ENCODE data around the gene UXT. TPM values are rescaled to one million over a fixed set of nuclear protein-coding genes. Genes with fewer than 3 reads are reported as not detected.
"Not testable (repeated sequence)": the region's sequence is repeated elsewhere in the genome, so short reads cannot be mapped to it uniquely, and the experiment has no call there.

UXT gene, protein sequence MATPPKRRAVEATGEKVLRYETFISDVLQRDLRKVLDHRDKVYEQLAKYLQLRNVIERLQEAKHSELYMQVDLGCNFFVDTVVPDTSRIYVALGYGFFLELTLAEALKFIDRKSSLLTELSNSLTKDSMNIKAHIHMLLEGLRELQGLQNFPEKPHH
- 95.1 TPM for total RNA-seq

GRCh38 chrX:47658684-47659420, at the start of gene UXT:
Gene UXT, minus strand, starts transcription at chrX:47659180. Its CDS starts 253 bp downstream, at chrX:47658927.
- DNase-seq (ENCODE audit: low spot score): peak; percentile 95

DNA sequence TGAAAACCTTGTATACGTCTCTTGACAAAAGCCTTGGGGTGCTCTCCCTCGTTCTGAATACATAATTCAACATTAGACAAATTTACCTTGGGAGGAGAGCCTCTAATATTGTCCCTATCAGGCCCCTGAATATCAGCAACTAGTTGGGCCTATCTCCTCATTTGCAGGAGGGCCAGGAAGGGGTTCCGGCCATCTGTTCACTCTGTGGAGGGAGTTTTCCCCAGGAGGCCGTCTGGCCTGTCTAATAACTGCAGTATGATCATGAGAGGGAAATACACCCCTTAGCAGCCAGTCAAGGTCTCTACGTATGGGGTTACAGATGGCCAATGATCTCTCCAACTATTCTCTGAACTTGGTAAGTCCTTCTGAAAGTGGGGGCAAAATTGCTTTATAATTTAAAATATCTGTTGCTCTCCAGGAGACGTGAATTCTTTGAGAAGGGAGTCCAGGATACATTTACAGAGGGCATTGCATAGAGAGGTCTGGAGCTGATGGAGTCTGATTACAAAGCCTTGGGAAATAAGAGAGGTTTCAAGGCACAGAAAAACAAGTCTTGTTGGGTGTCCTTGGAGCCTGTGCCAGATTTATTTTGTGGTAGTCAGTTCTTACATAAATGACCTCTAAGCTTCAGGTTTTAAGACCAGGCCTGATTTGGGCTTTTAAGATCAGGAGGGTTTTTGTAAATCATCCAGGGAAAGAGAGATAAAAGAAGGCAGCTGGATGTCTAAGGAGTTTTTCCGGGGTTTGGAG, 48.2 kb upstream of the UXT start:
- DNase-seq (ENCODE audit: low spot score): no peak

- DNase-seq (ENCODE audit: low spot score): no peak
Observed at GRCh38 chrX:47706575-47706974, 47.6 kb upstream of the UXT start.

DNA sequence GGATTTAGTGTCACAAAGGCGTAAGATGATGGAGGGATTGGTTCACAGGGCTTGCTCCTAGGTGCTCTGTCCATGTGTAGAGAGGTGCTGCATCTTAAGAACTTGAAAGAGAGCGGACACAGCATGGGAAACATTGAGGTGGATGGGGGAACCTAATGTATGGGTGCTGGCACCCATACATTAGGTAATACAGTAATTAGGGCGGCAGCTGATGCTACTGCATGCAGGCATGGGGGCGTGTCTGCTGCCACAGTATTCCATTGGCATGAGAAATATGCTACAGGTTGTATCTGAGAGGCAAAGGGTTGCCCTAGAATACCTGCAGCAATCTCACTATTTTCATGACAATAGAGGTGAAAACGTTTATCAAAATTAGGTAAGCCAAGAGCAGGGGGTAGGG, 45.8 kb upstream of the UXT start:
- DNase-seq (ENCODE audit: low spot score): no peak

DNA sequence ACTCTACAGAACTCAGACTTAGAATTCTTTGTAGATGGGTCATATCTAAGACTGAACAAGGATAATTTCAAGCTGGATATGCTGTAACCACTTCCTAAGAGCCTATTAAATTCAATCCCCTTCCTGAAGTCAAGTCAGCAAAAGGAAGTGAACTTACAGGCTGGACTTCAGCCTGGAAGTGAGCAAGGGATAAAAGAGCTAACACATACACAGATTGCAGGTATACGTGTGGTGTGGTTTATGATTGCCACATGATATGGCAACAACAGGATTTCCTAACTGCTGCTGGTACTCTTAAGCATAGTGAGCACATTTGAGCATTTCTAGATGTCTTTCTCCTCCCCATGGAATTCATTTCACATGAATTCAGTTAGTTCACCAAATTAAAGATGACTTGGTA, 38.2 kb upstream of the UXT start:
- DNase-seq (ENCODE audit: low spot score): no peak

- no peak for DNase-seq (ENCODE audit: low spot score)
Observed at GRCh38 chrX:47690175-47690574, 31.2 kb upstream of the UXT start.

- DNase-seq (ENCODE audit: low spot score): no peak
Observed at GRCh38 chrX:47687263-47687662, 28.3 kb upstream of the UXT start.

DNA sequence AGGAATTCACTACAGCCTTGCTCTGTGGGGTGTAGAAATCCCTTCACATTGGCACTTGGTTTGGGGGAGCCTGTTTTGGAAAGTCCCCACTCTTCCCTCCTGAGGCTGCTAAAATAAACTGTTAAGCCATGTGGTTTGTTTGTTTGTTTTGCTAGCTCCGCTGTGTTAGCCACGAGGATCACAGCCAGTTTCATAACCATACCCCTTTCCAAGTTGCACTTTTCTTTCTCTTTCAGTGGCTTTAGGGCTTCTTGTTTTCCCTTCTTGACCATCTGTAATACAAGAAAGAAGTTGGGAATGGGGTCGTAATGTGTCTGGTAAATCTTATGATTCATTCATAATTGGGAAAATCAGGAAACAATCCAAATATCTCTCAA, 24.8 kb upstream of the UXT start:
- DNase-seq (ENCODE audit: low spot score): no peak

- DNase-seq (ENCODE audit: low spot score): no peak
Observed at GRCh38 chrX:47683184-47683828, 24.3 kb upstream of the UXT start.

DNA sequence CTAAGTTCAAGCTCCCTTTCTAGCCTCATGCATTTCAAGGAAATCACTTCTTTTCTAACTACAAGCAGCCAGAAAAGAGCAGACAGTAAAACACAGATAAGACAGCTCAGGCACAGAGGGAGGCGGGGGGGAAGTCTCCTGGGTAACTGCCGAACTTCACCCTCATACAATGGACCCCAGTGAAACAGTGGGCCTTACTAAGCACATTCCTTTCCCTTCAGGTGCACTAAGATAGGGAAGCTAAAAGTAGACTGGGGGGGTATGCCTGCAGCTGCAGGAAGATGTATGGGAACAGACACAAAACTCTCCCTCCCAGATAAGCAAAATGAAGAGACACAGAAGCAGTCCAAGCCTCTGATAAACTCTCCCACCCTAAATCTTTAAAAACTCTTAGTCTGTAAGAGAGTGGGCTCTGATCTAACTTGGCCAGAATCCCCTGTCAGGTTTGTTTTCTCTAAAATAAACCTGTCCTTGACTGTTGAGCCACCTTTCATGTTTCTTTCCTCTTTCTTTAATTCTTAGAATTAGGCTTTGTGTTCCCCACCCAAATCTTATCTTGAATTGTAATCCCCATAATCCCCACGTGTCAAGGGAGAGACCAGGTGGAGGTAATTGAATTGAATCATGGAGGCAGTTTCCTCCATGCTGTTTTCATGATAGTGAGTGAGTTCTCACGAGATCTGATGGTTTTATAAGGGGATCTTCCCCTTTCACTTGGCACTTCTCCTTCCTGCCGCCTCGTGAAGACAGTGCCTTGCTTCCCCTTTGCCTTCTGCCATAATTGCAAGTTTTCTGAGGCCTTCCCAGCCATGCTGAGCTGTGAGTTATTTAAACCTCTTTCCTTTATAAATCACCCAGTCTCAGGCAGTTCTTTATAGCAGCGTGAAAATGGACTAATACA, 17.2 kb upstream of the UXT start:
- DNase-seq (ENCODE audit: low spot score): not testable (repeated sequence)

GRCh38 chrX:47674776-47675175, 15.8 kb upstream of the UXT start:
- no peak for DNase-seq (ENCODE audit: low spot score)

DNA sequence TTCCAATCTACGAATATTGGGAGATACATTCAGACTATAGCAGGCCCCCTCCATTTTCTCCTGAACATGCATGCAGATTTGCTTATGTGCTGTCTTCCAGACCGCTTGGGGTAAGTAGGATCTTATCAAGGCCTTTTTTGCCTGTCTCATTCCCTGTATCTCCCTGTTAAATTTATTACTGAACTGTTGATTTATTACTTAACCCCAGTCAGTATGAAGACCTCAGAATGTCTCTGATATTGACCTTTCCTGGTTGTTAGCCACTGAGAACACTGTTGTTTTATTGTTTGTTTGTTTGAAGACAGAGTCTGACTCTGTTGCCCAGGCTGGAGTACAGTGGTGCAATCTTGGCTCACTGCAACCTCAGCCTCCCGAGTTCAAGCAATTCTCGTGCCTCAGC, 6.8 kb upstream of the UXT start:
- DNase-seq (ENCODE audit: low spot score): not testable (repeated sequence)

GRCh38 chrX:47664737-47665136, 5.8 kb upstream of the UXT start:
- no peak for DNase-seq (ENCODE audit: low spot score)

DNA sequence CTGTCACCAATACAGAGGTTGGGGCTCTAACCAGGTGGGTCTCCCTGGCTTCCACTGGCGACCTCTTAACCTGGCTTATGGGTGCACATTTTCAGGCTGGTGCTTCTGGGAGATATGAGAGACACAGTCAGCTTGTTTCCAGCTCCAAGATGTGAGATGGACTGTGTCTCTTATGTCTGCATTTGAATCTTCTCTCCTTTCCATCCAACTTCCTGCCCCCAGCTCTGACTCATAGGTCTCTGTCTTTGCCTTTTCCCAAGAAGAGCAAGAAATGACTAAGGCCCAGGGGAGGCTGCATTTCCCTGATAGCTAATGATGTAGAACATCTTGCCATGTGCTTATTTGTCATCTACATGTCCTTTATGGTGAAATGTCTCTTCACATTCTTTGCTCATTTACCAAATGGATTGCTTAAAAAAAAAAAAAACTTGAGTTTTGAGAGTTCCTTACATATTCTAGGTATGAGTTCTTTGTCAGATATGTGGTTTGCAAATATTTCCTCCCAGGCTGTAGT, 3.2 kb upstream of the UXT start:
- DNase-seq (ENCODE audit: low spot score): no peak

DNA sequence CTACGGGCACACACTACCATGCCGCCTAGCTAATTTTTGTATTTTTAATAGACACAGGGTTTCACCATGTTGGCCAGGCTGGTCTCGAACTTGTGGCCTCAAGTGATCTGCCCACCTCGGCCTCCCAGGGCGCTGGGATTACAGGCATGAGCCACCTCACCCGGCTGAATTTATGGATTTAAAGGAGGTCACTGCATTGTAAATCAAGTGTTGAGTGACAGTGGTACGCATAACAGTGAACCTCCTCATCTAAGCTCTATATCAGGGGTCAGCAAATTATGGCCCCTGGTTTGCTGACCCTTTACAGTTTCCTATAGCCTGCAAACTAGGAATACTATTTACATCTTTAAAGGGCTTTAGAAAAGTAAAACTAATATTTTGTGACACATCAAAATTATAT, 2.6 kb upstream of the UXT start:
- no peak for DNase-seq (ENCODE audit: low spot score)

DNA sequence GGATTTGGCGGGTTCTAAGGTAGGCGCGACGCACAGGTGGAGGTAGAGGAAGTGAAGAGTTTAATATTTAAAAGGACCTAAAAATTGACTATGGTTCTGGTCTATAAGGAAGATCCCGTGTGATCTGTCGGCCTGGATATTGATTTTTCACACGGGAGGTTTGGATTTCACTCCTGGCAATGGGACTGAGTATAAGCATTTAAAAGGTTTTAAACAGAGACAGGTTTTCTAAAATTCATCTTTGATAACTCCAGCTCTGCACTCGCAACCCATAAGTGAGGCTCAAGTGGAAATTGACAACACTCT, 394 bp upstream of the UXT start:
- no peak for DNase-seq (ENCODE audit: low spot score)

GRCh38 chrX:47658301-47658683, 688 bp downstream of the UXT start:
- DNase-seq (ENCODE audit: low spot score): no peak

DNA sequence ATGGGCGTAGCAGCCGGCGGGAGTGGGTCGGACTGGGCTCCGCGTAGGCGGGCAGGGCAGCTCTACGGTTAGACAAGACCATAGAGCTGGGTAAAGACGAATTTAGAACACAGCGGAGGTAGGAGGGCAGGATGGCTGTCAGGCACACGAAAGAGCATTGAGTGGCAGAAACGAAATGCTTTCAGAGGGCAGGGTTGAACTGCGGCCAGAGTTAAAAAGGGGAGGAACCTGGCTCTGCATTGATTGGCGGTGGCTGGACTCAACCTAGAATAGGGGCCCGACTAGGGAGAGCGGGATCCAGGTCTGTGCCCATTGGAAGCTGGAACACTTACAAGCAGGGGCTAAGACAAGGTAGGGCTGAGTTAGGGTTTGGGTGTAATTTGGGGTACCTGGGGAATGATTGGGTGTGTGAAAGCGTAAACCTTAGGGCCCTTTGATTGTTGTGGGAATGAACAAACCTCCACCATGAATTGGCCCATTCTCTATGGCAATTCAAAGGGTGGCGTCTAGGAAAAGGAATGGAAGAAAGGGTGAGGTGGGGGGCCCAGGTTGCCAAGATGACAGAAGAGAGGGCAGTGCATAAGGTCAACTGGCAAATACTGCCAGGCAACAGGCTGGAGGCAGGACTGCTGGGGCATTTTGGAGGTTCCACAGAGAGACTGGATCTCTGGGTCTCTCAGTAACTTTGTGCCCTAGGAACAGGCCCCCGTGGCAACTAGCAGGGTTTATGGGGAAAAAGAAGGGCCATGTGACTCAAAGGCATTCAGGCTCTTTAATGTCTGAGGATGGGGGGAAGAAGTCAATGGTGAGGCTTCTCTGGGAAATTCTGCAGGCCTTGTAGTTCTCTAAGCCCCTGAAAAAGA, 7.7 kb downstream of the UXT start:
- no peak for DNase-seq (ENCODE audit: low spot score)

DNA sequence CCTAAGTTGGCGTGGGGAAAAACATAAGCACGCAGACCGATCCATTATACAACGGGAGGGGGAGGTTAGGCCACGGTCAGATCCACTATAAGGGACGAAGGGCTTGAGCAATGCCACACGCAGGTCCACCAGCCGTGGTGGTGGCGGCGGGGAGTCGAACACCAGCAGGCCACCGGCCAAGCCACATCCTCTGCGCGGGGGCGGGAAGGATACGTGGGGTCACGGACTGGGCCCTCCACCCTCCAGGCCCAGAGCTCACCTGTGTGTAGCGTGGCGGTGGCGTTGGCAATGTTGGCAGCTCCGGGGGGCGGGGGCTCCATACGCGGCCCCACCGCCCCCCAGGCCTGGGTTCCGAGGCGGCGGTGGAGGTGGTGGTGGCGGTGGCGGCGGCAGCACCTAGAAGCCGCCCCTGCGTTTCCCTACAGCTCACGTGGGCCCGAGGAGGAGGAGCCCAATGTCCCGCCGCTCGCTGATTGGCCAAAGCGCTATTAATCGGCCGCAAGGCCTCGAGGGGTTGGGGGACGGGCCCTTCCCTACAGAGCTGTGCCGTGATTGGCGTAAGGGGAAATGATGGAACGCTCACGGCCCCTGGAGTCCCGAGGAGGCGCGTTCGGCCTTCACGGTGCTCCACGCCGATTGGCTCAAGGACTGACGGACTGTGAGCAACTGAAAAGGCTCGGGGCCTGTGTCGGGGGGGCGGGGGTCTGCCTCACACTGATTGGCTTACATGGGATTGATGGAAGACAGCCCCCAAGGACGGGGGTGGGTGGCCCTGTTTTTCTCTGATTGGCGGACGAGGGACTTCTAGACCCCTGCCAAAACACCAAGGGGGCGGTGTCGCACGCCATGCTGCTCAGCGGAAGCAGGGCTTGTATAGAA, 8.6 kb downstream of the UXT start, which contains the start of gene ELK1:
Gene ELK1 (minus strand): TSS at position 400 of the 879 bp plus-strand sequence. CDS start 9,122 bp downstream, outside the sequence.
- DNase-seq (ENCODE audit: low spot score): peak; percentile 95
